Motor neuron (in vitro differentiated cells): Measurements from ENCODE around the gene FHIT. TPM values are rescaled to one million over a fixed set of nuclear protein-coding genes. Genes with fewer than 3 reads are reported as not detected.
A peak's percentile ranks its signal among the peaks of the same experiment; 100 is the strongest.

Experiments
- ATAC-seq, 8 experiments: fragments of 200-7000 bp; cut with Tn5 transposase; replicated peaks in 6 of 8; 2 replicates each; pipeline ENCODE4 v1.8.0; 2021; ENCODE audit warnings: mild to moderate bottlenecking in 8 of 8, moderate library complexity in 8 of 8
- H3K27ac ChIP-seq, 2 donors: fragments of 250-450 bp; sonication (Bioruptor Pico); 2 replicates each; pipeline ENCODE4 v1.9.0; 2021; ENCODE audit warnings: antibody characterized with exemption in 2 of 2, mild to moderate bottlenecking in 2 of 2, moderate library complexity in 1 of 2
- H3K4me1 ChIP-seq, 2 donors: fragments of 250-450 bp; sonication (Bioruptor Pico); replicated peaks in 1 of 2; 2 replicates each; pipeline ENCODE4 v1.6.1; 2021; ENCODE audit warnings: antibody characterized with exemption in 2 of 2, mild to moderate bottlenecking in 2 of 2, moderate library complexity in 1 of 2
- H3K4me3 ChIP-seq, 5 donors: fragments of 250-450 bp; sonication (Bioruptor Pico); 2 replicates each; pipeline ENCODE4 v1.9.0; 2021; ENCODE audit warnings: antibody characterized with exemption in 5 of 5, mild to moderate bottlenecking in 5 of 5, moderate library complexity in 4 of 5
- WGBS, 10 experiments: fragments of 450-650 bp; shearing (Covaris generic); methylation state at CpG; one replicate each; pipeline ENCODE4 v1.0.0; 2022; 5-methylcytosine and 5-hydroxymethylcytosine counted together
- in situ Hi-C, 9 experiments: fragments of 400-800 bp; cut with MboI; loops; one replicate each; pipeline ENCODE4 v1.15.0; 2021; ENCODE audit warnings: low sequenced_read_pairs in 9 of 9, low pct_unique_long_range_greater_than_20kb in 2 of 9; ENCODE audit not compliant: unreplicated experiment in 9 of 9
- total RNA-seq, 8 experiments: library from RNA; unstranded; fragments of 300-600 nt; gene quantifications; 2 replicates each; pipeline versions ENCODE4 v1.2.3 to v1.2.4, GENCODE V29; 2022

FHIT gene
- total RNA-seq, 8 experiments from 2014 or later, result 1.6 to 25.1 (median 12.1) TPM

- peak in 5 of 8 experiments; percentile 39 to 83 (median 76) for ATAC-seq
- in situ Hi-C loops, result loop anchor here in 3 of 9 experiments (25.0 kb wide), 2 partner anchors 267 to 642 kb away; no protein-coding TSS in a partner anchor
- WGBS, 10 experiments, result 0 to 91% (median 17%) methylated on average over 2 to 12 of the region's 12 CpGs
- Histone ChIP-seq H3K4me1 (peaks cover 19 to 22% of the 10 kb centered on the region in 2 donors), H3K27ac (no peak overlapping the region), H3K4me3 (no peak overlapping the region)
Observed at GRCh38 chr3:59854061-59854709, 1397.1 kb downstream of the FHIT start.

GRCh38 chr3:59850417-59850816 lies 1400.8 kb downstream of the FHIT start:
- no peak overlapping the region for H3K27ac ChIP-seq
- H3K4me3 ChIP-seq, result no peak overlapping the region
- in situ Hi-C loops, result loop anchor here in 3 of 9 experiments (25.0 kb wide), 2 partner anchors 263 to 638 kb away; no protein-coding TSS in a partner anchor
- peaks cover 13 to 17% of the 10 kb centered on the region in 2 donors for H3K4me1 ChIP-seq
- peak in 6 of 8 experiments; percentile 39 to 69 (median 48) for ATAC-seq
- 21 to 100% (median 60%) methylated on average over 1 to 2 of the region's 2 CpGs; no CpG with 5 or more reads in 3 of the 10 experiments for WGBS, 10 experiments

- H3K4me3 ChIP-seq, result no peak overlapping the region
- no peak overlapping the region for H3K27ac ChIP-seq
- WGBS, 10 experiments, result 29 to 100% (median 84%) methylated on average over 1 of the region's 1 CpG
- ATAC-seq, result no peak
- in situ Hi-C loops, result no loop called here
- H3K4me1 ChIP-seq, result no peaks in the 10 kb centered on the region
Observed at GRCh38 chr3:59845386-59845785, 1405.9 kb downstream of the FHIT start.

GRCh38 chr3:59843821-59844220 lies 1407.4 kb downstream of the FHIT start:
- ATAC-seq, result peak in 3 of 8 experiments; percentile 31 to 46 (median 42)
- no peak overlapping the region for H3K27ac ChIP-seq

GRCh38 chr3:59839810-59840515 lies 1411.3 kb downstream of the FHIT start:
- no peak overlapping the region for H3K27ac ChIP-seq
- H3K4me1 ChIP-seq, result no peaks in the 10 kb centered on the region
- no peak for ATAC-seq
- in situ Hi-C loops, result no loop called here
- 0 to 100% (median 88%) methylated on average over 1 of the region's 1 CpG; no CpG with 5 or more reads in 3 of the 10 experiments for WGBS, 10 experiments
- H3K4me3 ChIP-seq, result no peak overlapping the region

More at GRCh38 chr3:59843821-59844220, 1407.4 kb downstream of the FHIT start:
- in situ Hi-C loops, result no loop called here
- 40 to 100% (median 100%) methylated on average over 1 of the region's 1 CpG; no CpG with 5 or more reads in 4 of the 10 experiments for WGBS, 10 experiments
- no peak overlapping the region for H3K4me3 ChIP-seq
- no peaks in the 10 kb centered on the region for H3K4me1 ChIP-seq

- H3K4me1 ChIP-seq, result no peaks in the 10 kb centered on the region
- no peak overlapping the region for H3K4me3 ChIP-seq
- in situ Hi-C loops, result no loop called here
- peak in 3 of 8 experiments; percentile 18 to 93 (median 73) for ATAC-seq
- 60 to 100% (median 94%) methylated on average over 1 to 3 of the region's 3 CpGs; no CpG with 5 or more reads in 2 of the 10 experiments for WGBS, 10 experiments
- H3K27ac ChIP-seq, result no peak overlapping the region
Observed at GRCh38 chr3:59839283-59839682, 1412.0 kb downstream of the FHIT start.

GRCh38 chr3:59836531-59836930 lies 1414.7 kb downstream of the FHIT start:
- WGBS, 10 experiments, result 33 to 100% (median 86%) methylated on average over 1 to 2 of the region's 3 CpGs; no CpG with 5 or more reads in 1 of the 10 experiments
- in situ Hi-C loops, result no loop called here
- peak in 1 of 8 experiments; percentile 36 for ATAC-seq
- H3K27ac ChIP-seq, result no peak overlapping the region
- H3K4me1 ChIP-seq, result no peaks in the 10 kb centered on the region
- no peak overlapping the region for H3K4me3 ChIP-seq

- in situ Hi-C loops, result no loop called here
- 40 to 92% (median 71%) methylated on average over 1 to 3 of the region's 3 CpGs; no CpG with 5 or more reads in 2 of the 10 experiments for WGBS, 10 experiments
- no peaks in the 10 kb centered on the region for H3K4me1 ChIP-seq
- H3K27ac ChIP-seq, result no peak overlapping the region
- no peak for ATAC-seq
- H3K4me3 ChIP-seq, result no peak overlapping the region
Observed at GRCh38 chr3:59832702-59833101, 1418.5 kb downstream of the FHIT start.

- WGBS, 10 experiments, result 31 to 100% (median 86%) methylated on average over 1 to 3 of the region's 3 CpGs; no CpG with 5 or more reads in 1 of the 10 experiments
- no peak overlapping the region for H3K4me3 ChIP-seq
- ATAC-seq, result no peak
- no peak overlapping the region for H3K27ac ChIP-seq
- no peaks in the 10 kb centered on the region for H3K4me1 ChIP-seq
- in situ Hi-C loops, result no loop called here
Observed at GRCh38 chr3:59832241-59832640, 1419.0 kb downstream of the FHIT start.

- 13 to 100% (median 77%) methylated on average over 1 to 2 of the region's 2 CpGs for WGBS, 10 experiments
- in situ Hi-C loops, result no loop called here
- ATAC-seq, result no peak
Observed at GRCh38 chr3:59831394-59831793, 1419.9 kb downstream of the FHIT start.

GRCh38 chr3:59829527-59829926 lies 1421.7 kb downstream of the FHIT start:
- Histone ChIP-seq H3K27ac (no peak overlapping the region), H3K4me1 (no peaks in the 10 kb centered on the region), H3K4me3 (no peak overlapping the region)
- WGBS, 10 experiments, result 0 to 100% (median 100%) methylated on average over 1 of the region's 1 CpG; no CpG with 5 or more reads in 5 of the 10 experiments
- in situ Hi-C loops, result no loop called here
- ATAC-seq, result no peak

More at GRCh38 chr3:59831394-59831793, 1419.9 kb downstream of the FHIT start:
- Histone ChIP-seq H3K4me1 (no peaks in the 10 kb centered on the region), H3K4me3 (no peak overlapping the region), H3K27ac (no peak overlapping the region)

- Histone ChIP-seq H3K4me3 (no peak overlapping the region), H3K4me1 (no peaks in the 10 kb centered on the region)
- in situ Hi-C loops, result no loop called here
Observed at GRCh38 chr3:59824876-59825275, 1426.4 kb downstream of the FHIT start.

GRCh38 chr3:59821274-59821673 lies 1430.0 kb downstream of the FHIT start:
- 0 to 100% (median 60%) methylated on average over 1 of the region's 1 CpG; no CpG with 5 or more reads in 3 of the 10 experiments for WGBS, 10 experiments
- peaks cover 4 to 5% of the 10 kb centered on the region in 2 donors for H3K4me1 ChIP-seq
- in situ Hi-C loops, result no loop called here
- no peak overlapping the region for H3K4me3 ChIP-seq
- no peak for ATAC-seq
- no peak overlapping the region for H3K27ac ChIP-seq

More at GRCh38 chr3:59824876-59825275, 1426.4 kb downstream of the FHIT start:
- no peak for ATAC-seq
- no peak overlapping the region for H3K27ac ChIP-seq
- 0% methylated on average over 1 of the region's 1 CpG; no CpG with 5 or more reads in 6 of the 10 experiments for WGBS, 10 experiments
